ENCODE measurements around the gene FBXO45.

DNA sequence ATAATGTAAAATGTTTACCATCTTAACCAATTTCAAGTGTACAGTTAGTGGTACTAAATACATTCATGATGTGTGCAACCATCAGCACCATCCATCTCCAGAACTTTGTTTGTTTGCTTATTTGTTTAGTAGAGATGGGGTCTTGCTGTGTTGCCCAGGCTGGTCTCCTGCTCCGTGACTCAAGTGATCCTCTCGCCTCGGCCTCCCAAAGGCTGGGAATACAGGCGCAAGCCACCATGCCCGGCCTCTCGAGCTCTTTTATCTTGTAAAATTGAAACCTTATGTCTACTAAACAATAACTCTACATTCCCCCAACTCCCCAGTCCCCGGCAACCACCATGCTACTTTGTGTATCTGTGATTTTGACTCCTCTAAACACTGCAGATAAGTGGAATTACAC is 31.9 kb downstream of the FBXO45 start:
- no peak for TF ChIP-seq RXRA (IDR thresholded peaks at IDR 0.05)
- TF ChIP-seq GABPA (IDR thresholded peaks at IDR 0.05 in 1 of 2, conservative IDR thresholded peaks at IDR 0.05 in 1 of 2) = no peak
- TF ChIP-seq, protein P1, sequence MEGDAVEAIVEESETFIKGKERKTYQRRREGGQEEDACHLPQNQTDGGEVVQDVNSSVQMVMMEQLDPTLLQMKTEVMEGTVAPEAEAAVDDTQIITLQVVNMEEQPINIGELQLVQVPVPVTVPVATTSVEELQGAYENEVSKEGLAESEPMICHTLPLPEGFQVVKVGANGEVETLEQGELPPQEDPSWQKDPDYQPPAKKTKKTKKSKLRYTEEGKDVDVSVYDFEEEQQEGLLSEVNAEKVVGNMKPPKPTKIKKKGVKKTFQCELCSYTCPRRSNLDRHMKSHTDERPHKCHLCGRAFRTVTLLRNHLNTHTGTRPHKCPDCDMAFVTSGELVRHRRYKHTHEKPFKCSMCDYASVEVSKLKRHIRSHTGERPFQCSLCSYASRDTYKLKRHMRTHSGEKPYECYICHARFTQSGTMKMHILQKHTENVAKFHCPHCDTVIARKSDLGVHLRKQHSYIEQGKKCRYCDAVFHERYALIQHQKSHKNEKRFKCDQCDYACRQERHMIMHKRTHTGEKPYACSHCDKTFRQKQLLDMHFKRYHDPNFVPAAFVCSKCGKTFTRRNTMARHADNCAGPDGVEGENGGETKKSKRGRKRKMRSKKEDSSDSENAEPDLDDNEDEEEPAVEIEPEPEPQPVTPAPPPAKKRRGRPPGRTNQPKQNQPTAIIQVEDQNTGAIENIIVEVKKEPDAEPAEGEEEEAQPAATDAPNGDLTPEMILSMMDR (IDR thresholded peaks at IDR 0.05; ENCODE audit: low read depth, low read length, missing input control) = no peak
- TF ChIP-seq SP1 (IDR thresholded peaks at IDR 0.05) = no peak
- TF ChIP-seq REST (IDR thresholded peaks at IDR 0.05) = no peak
- no peak for TF ChIP-seq YY1 (IDR thresholded peaks at IDR 0.05)

All from liver (tissue), 3 donors.